Activated naive CD8-positive, alpha-beta T cell (primary cell): ENCODE measurements around the gene DNAJA2.
"Not testable (repeated sequence)": the region's sequence is repeated elsewhere in the genome, so short reads cannot be mapped to it uniquely, and the experiment has no call there.

Experiments used
- H3K27ac Mint-ChIP-seq: one replicate; pipeline ENCODE4 v1.8.0; 2021; ENCODE audit warnings: mixed read lengths
- H3K27me3 Mint-ChIP-seq: one replicate; pipeline ENCODE4 v1.8.0; 2021; ENCODE audit warnings: mixed read lengths
- H3K36me3 Mint-ChIP-seq: one replicate; pipeline ENCODE4 v1.8.0; 2021; ENCODE audit warnings: mixed read lengths
- H3K4me1 Mint-ChIP-seq: one replicate; pipeline ENCODE4 v1.8.0; 2021; ENCODE audit warnings: low read depth, mixed read lengths
- H3K4me3 Mint-ChIP-seq: one replicate; pipeline ENCODE4 v1.8.0; 2021; ENCODE audit warnings: mild to moderate bottlenecking, mixed read lengths
- H3K9me3 Mint-ChIP-seq: one replicate; pipeline ENCODE4 v1.8.0; 2021; ENCODE audit warnings: low read depth, mixed read lengths

Gene DNAJA2

DNA sequence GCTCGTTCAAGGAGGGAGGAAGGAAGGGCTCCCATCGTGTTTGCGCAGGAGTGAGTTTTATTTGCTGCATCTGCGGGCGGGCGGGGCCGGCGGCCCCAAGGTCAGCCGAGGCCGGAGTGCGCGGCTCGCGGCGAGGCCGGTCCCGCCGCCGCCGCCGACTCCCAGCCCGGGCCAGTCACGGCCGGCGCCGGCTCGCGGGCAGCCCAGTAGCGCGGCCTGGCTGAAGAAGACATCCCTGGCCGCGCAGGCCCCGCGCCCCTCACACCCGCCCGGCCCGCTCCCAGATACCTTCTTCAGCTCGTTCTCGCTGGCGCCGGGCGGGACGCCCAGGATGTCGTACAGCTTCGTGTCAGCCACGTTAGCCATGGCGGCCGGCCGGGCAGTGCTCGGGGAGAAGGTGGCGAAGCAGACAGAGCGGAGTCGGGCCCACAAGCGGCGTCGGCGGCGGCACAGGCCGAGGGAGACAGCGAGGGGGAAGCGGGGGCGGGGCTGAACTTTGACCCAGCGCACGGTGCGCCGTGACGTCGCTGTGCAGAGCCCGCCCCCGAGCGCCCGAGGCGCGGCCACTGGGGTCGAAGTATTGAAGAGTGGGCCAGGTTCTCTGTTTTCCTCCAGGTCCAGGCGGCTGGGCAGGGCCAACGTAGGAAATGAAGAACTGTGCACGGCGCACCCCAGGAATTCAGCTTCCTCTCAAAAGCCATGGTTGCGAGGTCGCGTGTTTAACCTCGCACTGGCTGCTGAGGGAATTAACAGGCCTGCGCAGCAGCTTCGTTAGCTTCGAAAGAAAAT lies at the start of gene DNAJA2:
Gene DNAJA2, minus strand, starts transcription at position 468 of the 789 bp plus-strand sequence. Its CDS starts 102 bp downstream, at position 366.
- Mint-ChIP-seq H3K36me3 (peaks cover 7% of the 10 kb centered on the region), H3K4me1 (peaks cover 59% of the 10 kb centered on the region), H3K9me3 (no peaks in the 10 kb centered on the region), H3K27ac (peak within 1 kb of the TSS; percentile 98), H3K4me3 (peak within 1 kb of the TSS; percentile 99), H3K27me3 (no peaks in the 10 kb centered on the region)

DNA sequence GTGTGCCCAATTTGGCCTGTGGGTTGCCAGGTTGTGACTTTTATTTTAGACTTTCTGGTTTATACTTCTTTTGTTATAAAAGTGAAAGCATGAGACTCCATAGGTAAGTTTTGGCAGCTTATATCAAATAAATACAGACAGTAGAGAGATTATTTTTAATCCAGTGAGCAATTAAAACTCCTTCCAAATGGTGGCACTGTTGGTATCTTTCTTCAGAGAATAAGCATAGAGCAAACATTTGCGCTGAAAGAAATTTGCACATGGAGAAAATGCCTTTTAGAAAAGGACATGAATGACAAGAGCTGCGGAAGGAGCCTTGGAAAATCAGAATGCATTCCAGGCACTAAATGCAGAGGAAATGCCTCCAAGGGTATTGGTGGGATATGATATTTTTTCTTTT lies 46.1 kb upstream of the DNAJA2 start:
- Mint-ChIP-seq H3K27me3 (no peaks in the 10 kb centered on the region), H3K27ac (no peak overlapping the region), H3K9me3 (no peaks in the 10 kb centered on the region), H3K36me3 (no peaks in the 10 kb centered on the region), H3K4me1 (peaks cover 14% of the 10 kb centered on the region), H3K4me3 (no peak overlapping the region)

DNA sequence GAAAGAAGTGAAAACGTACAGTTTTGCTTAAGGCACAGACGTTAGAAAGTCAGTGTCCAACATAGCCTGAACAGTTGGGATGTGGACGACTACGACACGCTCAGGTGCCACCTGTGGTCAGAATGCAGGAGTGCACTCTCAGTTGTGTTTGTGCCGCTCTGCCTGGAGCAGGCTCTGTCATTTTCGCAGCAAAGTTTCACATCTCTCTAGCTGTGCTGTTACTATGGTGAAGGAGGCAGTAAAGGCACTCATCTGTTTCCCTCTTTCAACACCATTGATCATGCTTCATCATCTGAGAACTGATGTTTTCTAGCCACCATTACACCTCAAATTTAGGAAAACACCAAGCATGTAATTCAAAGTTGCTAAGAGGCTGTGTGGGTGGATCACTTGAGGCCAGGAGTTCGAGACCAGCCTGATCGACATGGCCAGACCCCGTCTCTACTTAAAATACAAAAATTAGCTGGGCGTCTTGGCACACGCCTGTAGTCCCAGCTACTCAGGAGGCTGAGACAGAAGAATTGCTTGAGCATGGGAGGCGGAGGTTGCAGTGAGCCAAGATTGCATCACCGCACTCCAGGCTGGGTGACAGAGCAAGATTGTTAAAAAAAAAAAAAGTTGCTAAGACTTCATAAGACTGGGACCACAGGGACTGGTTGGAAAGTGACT lies 44.9 kb upstream of the DNAJA2 start:
- H3K9me3 Mint-ChIP-seq: no peaks in the 10 kb centered on the region
- no peaks in the 10 kb centered on the region for H3K36me3 Mint-ChIP-seq
- no peak overlapping the region for H3K4me3 Mint-ChIP-seq
- no peaks in the 10 kb centered on the region for H3K27me3 Mint-ChIP-seq
- peaks cover 14% of the 10 kb centered on the region for H3K4me1 Mint-ChIP-seq
- H3K27ac Mint-ChIP-seq: no peak overlapping the region

DNA sequence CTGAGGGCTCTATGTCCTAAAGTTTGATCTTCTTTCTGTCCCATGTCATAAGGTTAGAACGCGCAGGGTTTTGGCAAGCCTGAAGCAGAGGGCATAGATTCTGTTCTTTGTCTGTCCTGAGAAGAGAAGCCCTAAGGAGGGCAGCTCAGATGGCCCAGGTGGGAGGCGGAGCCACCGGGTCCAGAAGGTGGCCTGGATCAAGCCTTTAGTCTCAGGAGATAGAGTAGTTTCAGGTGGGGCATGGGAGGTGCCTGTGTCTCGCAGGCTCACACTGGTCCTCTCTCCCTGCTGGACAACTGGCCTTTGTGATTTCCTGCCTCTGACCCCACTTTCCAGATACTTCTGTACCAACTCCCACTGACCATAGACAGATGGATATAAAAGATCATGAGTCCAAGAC lies 44.2 kb upstream of the DNAJA2 start:
- Mint-ChIP-seq H3K9me3 (no peaks in the 10 kb centered on the region), H3K4me3 (no peak overlapping the region), H3K27ac (no peak overlapping the region), H3K36me3 (no peaks in the 10 kb centered on the region), H3K4me1 (peaks cover 14% of the 10 kb centered on the region), H3K27me3 (no peaks in the 10 kb centered on the region)

DNA sequence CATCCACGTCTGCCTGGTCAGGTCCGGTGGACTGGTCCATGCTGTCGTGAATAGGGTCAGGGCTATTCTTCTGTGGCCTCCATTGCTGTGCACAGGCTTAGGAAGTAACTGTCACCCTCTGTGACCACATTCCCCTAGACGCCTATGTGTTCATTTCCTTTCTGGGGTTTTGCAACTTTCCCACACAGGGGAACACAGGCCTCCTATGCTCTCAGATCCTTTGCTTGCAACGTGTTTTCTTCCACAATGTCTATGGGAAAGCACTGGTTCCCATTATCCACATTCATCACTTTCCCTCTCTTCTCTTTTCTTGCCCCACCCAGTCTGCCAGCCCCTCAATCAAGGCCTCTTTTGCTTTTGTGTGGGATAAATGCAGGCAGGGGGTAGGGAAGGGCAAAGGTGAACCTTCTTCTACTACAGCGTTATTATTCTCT lies 43.2 kb upstream of the DNAJA2 start:
- no peak overlapping the region for H3K4me3 Mint-ChIP-seq
- H3K9me3 Mint-ChIP-seq: no peaks in the 10 kb centered on the region
- no peak overlapping the region for H3K27ac Mint-ChIP-seq
- no peaks in the 10 kb centered on the region for H3K27me3 Mint-ChIP-seq
- H3K4me1 Mint-ChIP-seq: peaks cover 14% of the 10 kb centered on the region
- H3K36me3 Mint-ChIP-seq: no peaks in the 10 kb centered on the region

DNA sequence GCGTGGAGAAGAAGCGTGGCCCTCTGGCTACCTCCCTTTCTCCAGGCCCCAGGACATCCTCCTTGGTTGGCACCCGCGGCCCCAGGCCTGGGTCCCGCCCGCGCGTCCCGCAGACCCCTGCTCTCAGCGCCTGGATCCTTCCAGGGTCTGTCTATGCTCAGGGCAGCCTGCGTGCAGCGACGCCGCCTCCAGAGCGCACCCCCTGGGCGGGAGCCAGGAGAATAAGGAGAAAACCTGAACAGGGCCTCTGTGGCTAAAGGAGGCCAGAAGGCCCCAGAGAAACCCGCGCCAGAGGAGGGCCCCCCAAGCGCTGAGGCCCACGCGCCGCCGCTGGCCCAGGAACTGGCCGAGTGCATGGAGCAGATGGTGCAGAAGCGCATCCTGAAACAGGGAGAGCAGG lies 40.4 kb upstream of the DNAJA2 start:
- H3K9me3 Mint-ChIP-seq: no peaks in the 10 kb centered on the region

DNA sequence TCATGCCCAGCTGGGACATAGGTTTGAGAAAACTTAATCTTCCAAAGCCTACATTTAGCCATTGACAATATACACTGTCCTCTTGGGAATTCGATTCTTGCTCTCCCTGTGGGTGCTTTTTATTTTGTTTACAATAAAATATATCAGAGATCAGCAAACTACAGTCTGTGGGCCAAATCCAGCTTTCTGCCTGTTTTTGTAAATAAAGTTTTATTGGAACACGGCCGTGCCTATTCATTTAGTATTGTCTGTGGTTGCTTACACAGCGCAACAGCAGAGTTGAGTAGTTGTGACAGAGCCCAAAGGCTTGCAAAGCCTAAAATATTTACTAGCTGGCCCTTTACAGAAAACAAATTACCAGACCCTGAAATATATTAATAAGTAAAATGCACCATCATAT lies 39.7 kb upstream of the DNAJA2 start:
- H3K27me3 Mint-ChIP-seq: no peaks in the 10 kb centered on the region
- H3K4me1 Mint-ChIP-seq: peaks cover 14% of the 10 kb centered on the region
- no peak overlapping the region for H3K4me3 Mint-ChIP-seq
- H3K27ac Mint-ChIP-seq: no peak overlapping the region
- no peaks in the 10 kb centered on the region for H3K9me3 Mint-ChIP-seq
- no peaks in the 10 kb centered on the region for H3K36me3 Mint-ChIP-seq

More for the DNA sequence above, 40.4 kb upstream of the DNAJA2 start:
- no peaks in the 10 kb centered on the region for H3K27me3 Mint-ChIP-seq
- H3K4me3 Mint-ChIP-seq: no peak overlapping the region
- no peaks in the 10 kb centered on the region for H3K36me3 Mint-ChIP-seq
- H3K4me1 Mint-ChIP-seq: peaks cover 14% of the 10 kb centered on the region
- no peak overlapping the region for H3K27ac Mint-ChIP-seq

DNA sequence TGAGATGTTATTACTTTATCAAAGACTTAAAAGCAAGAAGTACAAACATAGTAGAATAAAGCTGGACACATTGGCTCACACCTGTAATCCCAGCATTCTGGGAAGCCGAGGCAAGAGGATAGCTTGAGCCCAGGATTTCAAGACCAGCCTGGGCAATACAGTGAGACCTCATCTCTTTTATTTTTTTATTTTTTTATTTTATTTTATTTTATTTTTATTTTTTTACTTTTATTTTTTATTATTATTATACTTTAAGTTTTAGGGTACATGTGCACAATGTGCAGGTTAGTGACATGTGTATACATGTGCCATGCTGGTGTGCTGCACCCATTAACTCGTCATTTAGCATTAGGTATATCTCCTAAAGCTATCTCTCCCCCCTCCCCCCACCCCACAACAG lies 37.3 kb upstream of the DNAJA2 start:
- H3K27ac Mint-ChIP-seq, H3K9me3 Mint-ChIP-seq, H3K27me3 Mint-ChIP-seq, H3K36me3 Mint-ChIP-seq, H3K4me3 Mint-ChIP-seq, H3K4me1 Mint-ChIP-seq: not testable (repeated sequence)

DNA sequence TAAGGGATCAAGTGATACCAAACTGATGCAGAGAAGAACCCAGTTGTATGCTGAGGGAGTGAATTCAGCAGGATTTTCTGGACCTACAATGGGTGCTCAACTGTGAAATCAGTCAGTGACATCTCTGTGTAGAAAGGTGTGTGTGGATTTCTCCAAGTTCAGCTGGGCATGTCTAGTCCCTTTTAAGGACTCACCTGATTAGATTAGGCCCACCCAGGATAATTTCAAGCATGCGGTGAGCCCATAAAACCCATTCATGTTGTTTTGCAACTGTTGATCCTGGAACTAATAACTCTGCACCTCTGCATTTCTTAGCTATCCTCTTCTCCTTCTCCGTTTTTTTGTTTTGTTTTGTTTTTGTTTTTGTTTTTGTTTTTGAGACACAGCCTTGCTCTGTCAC lies 35.1 kb upstream of the DNAJA2 start:
- Mint-ChIP-seq H3K4me1 (no peaks in the 10 kb centered on the region), H3K27me3 (no peaks in the 10 kb centered on the region), H3K9me3 (no peaks in the 10 kb centered on the region), H3K4me3 (no peak overlapping the region), H3K36me3 (no peaks in the 10 kb centered on the region), H3K27ac (no peak overlapping the region)

DNA sequence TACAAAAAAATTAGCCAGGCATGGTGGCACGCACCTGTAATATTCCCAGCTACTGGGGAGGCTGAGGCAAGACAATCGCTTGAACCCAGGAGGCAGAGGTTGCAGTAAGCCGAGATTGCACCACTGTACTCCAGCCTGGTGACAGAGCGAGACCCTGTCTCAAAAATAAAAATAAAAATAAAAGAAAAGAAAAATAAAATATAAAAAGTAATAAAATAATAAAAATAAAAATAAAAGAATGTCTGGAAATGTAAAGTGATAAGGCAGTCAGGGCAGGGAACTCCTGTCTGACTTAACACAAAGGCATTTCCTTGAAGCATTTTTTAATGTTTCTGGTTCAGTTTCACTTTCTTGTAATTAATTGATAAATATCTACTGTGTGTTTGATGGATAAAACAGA lies 34.7 kb upstream of the DNAJA2 start:
- Mint-ChIP-seq H3K9me3 (no peaks in the 10 kb centered on the region), H3K27ac (no peak overlapping the region), H3K4me1 (no peaks in the 10 kb centered on the region), H3K27me3 (no peaks in the 10 kb centered on the region), H3K4me3 (no peak overlapping the region), H3K36me3 (no peaks in the 10 kb centered on the region)

DNA sequence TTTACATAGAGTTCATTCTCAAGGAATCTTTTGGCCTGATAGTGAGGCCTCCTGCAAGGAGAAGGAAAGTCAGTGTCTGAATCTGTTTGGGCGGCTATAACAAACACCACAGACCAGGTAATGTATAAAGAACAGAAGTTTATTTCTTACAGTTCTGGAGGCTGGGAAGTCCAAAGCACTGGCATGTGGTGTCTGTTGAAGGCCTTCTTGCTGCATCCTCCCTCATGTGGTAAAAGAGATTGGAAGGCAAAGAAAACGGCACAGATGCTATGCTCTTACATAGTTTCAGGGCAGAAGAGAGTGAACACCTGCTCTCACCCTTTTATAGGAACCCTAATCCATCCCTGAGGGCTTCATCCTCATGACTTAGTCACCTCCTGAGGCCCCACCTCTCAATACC lies 31.2 kb upstream of the DNAJA2 start:
- H3K27ac Mint-ChIP-seq: no peak overlapping the region
- no peaks in the 10 kb centered on the region for H3K36me3 Mint-ChIP-seq
- no peaks in the 10 kb centered on the region for H3K9me3 Mint-ChIP-seq

DNA sequence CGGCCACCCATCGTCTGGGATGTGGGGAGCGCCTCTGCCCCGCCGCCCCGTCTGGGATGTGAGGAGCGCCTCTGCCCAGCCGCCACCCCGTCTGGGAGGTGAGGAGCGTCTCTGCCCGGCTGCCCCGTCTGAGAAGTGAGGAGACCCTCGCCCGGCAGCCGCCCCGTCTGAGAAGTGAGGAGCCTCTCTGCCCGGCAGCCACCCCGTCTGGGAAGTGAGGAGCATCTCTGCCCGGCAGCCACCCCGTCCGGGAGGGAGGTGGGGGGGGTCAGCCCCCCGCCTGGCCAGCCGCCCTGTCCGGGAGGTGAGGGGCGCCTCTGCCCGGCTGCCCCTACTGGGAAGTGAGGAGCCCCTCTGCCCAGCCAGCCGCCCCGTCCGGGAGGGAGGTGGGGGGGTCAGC lies 26.6 kb upstream of the DNAJA2 start:
- not testable (repeated sequence) for H3K4me1 Mint-ChIP-seq, H3K27me3 Mint-ChIP-seq, H3K36me3 Mint-ChIP-seq, H3K27ac Mint-ChIP-seq, H3K9me3 Mint-ChIP-seq, H3K4me3 Mint-ChIP-seq

More for the DNA sequence above, 31.2 kb upstream of the DNAJA2 start:
- Mint-ChIP-seq H3K4me3 (no peak overlapping the region), H3K27me3 (no peaks in the 10 kb centered on the region), H3K4me1 (no peaks in the 10 kb centered on the region)

DNA sequence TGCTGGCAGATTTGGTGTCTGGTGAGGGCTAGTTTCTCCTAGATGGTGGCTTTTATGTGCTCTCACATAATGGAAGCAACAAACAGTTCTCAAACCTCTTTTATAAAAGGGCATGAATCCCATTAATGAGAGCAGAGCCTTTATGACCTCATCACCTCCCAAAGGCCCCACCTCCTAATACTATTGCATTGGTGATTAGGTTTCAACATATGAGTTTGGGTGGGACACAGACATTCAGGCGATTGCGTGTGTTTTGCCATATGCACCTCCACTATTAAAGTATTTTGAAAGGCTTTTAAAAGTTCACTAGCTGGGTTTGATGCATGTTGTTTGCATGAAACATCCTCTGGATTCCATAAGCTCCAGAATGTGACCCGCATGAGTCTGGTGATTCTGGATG lies 24.4 kb upstream of the DNAJA2 start:
- no peaks in the 10 kb centered on the region for H3K9me3 Mint-ChIP-seq
- H3K4me3 Mint-ChIP-seq: no peak overlapping the region
- H3K27ac Mint-ChIP-seq: no peak overlapping the region
- H3K4me1 Mint-ChIP-seq: peaks cover 4% of the 10 kb centered on the region
- no peaks in the 10 kb centered on the region for H3K36me3 Mint-ChIP-seq
- H3K27me3 Mint-ChIP-seq: no peaks in the 10 kb centered on the region

DNA sequence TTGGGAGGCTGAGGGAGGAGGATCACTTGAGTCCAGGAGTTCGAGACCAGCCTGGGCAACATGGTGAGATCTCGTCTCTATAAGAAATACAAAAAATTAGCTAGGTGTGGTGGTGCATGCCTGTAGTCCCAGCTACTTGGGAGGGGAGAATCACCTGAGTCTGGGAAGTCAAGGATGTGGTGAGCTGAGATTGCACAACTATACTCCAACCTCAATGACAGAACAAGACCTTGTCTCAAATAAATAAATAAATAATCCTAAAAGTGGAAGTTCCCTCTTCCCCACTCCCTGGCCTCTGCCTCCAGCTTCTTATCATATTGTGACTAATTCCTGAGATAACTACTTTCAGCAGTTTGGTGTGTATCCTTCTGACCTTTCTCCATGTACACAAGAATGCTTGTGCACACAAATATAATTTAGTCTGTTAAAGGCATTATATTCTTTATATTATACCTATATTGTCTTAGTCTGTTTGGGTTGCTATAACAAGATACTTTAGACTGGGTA lies 23.5 kb upstream of the DNAJA2 start:
- Mint-ChIP-seq H3K27me3 (no peaks in the 10 kb centered on the region), H3K27ac (no peak overlapping the region), H3K4me1 (peaks cover 4% of the 10 kb centered on the region), H3K9me3 (no peaks in the 10 kb centered on the region), H3K36me3 (no peaks in the 10 kb centered on the region), H3K4me3 (no peak overlapping the region)

DNA sequence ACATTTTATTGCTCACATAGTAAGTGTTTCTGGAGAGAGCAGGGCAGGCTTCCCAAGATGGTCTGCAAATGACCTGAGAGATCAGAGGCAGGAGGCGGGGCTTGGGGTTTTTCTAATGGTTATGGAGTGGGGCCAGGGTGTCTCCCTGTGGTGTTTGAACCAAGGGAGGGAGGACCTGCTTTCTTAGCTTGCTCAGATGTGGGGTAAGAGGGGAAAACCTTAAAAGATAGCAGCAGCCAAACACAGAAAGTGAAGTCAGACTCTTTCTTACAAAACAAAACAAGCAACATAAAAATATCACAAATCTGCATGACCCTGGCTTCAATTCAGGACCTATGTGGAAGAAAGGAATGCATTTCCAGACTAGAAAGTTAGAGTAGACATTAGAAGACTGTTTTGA lies 22.9 kb upstream of the DNAJA2 start:
- peaks cover 4% of the 10 kb centered on the region for H3K4me1 Mint-ChIP-seq
- no peak overlapping the region for H3K4me3 Mint-ChIP-seq
- H3K27me3 Mint-ChIP-seq: no peaks in the 10 kb centered on the region
- H3K27ac Mint-ChIP-seq: no peak overlapping the region
- no peaks in the 10 kb centered on the region for H3K36me3 Mint-ChIP-seq
- no peaks in the 10 kb centered on the region for H3K9me3 Mint-ChIP-seq
